NCI-H1930 (cell line): ENCODE data around the gene FANCC.

Experiments used
- DNase-seq, 2 experiments: peaks; one replicate each; lab custom pipeline; 2025; lab: John Stamatoyannopoulos, UW

Gene FANCC

GRCh38 chr9:95065224-95065623 lies 252.3 kb downstream of the FANCC start:
- no peak for DNase-seq

- no peak for DNase-seq
Measured at GRCh38 chr9:95063300-95063699, 254.2 kb downstream of the FANCC start.

GRCh38 chr9:95062596-95063065 lies 254.9 kb downstream of the FANCC start:
- DNase-seq: no peak

DNA sequence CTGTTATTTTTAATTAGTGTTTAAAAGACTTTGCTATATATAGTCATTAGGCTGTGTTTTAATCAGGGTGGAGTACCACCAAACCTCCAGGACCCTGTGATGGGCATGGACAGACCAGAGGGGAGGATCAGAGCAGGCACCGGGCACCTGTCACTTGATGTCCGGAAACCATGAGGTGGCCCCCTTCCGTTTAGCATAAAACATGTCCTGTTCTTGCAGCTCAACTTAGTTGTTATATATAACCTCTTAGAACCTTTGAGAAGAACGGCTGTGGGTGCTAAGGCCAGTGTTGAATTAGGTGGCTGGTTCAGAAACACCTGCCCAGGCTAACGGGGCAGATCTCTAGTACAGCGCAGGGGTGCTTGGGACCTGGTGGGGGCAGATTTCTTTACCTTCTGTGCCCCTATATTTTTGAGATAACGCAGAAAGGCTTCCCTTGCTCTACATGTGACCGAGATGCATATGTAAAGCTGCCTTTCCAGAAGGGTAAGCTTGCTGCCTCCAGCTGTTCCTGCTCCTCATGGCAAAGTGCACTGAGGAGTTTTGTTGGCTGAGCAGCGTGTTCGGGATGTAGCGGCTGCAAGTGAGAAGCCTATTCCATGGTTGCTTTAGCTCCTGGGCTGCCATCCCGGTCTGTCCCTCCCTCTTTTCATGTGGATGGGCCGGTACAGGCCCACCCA lies 255.5 kb downstream of the FANCC start:
- no peak for DNase-seq

GRCh38 chr9:95060916-95061315 lies 256.6 kb downstream of the FANCC start:
- DNase-seq: no peak

DNA sequence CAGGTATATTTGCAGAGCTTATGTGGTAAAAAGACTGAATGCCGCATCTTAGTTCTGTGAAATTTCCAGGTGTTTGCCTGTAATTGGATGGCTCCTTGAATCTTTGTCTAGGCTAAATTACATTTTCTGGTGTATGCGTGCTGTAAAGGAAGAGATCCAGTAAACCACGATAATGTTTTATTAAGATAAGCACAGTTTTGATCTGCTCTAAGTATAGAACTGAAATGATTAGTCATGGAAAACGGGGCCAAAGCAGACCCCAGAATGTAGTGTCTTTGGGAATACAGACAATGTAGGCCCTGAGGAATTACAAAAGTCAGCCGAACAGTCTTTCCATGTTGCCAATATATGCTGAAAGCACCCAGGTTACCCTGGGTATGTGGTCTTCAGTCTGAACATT lies 257.3 kb downstream of the FANCC start:
- DNase-seq: no peak

GRCh38 chr9:95058795-95059386 lies 258.6 kb downstream of the FANCC start:
- DNase-seq: no peak

- DNase-seq: no peak
Measured at GRCh38 chr9:95058121-95058785, 259.3 kb downstream of the FANCC start.

- DNase-seq: no peak
Measured at GRCh38 chr9:95057101-95057500, 260.4 kb downstream of the FANCC start.

DNA sequence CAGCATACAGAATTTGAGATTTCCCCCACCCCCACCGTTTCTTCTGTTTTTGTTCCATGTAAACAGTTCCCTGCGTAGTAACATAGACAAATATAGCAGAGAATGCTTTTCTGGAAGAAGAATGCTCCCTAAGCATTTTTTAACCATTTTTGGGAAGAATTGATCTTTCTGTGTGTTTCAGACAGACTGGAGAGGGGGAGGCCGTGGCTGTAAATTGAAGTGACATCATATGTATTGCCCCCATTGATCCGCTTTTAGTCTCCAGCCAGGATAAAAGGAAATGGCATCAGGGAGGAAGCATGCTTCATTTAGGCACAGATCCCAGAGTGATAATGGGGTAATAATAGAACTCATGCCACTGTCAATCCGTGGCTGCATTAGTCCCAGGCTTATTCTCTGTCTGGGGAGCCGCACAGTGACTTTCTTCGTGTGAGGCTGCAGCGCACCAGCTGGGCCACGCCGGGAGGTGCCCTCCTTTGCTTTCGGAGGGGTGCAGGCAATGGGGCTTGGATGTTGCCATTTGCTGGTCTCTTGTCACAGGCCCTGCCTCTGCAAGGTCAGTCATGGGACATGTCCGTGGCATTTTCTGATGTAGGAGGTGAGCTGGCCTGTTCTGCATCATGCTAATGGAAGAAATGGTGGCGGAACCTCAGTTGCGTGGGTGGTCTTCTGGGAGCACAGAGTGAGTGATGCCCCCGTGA lies 261.5 kb downstream of the FANCC start:
- no peak for DNase-seq

DNA sequence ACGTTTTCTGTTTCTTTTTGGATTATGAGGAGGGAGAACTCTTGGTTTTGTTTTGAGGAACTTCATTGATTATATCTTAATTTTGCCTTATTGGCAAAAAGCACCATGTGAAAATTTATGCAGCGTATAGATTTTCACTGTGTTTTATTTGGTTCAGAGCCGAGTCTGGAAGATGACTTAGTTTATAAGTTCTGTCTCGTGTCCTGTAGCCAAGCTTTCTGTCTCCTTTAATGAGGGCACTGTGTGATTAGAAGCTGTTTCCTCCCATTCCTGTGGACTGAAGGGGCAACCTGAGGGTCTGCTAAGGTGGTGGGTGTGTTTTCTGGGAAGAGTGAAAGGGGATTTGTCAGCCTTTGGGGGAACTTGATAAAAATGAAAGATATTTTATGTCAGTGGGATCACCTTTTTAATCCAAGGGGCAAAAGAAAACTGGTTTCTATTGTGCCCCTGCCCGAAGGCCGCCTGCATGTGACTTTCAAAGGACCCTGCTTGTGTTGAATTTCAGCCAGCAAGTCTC lies 262.1 kb downstream of the FANCC start:
- DNase-seq: no peak

- DNase-seq: no peak
Measured at GRCh38 chr9:95053611-95054570, 263.6 kb downstream of the FANCC start.

- DNase-seq: no peak
Measured at GRCh38 chr9:95049761-95050160, 267.7 kb downstream of the FANCC start.
